ENCODE data around the gene AMER3. TPM values are rescaled to one million over a fixed set of nuclear protein-coding genes. Genes with fewer than 3 reads are reported as not detected.

The AMER3 gene
- total and polyA plus RNA-seq, 2 donors from 2014 or later, result not detected

- H3K9ac ChIP-seq (ENCODE audit: low read length in 3 of 3), result no peak overlapping the region
- no peak for FAIRE-seq
- H3K4me3 ChIP-seq (ENCODE audit: low read length in 3 of 3), result no peak overlapping the region
- DNase-seq, result peak in 4 of 5 donors; percentile 80 to 89 (median 85)
- intact Hi-C loops (cut with DNase I), result loop anchor here (5.0 kb wide), 1 partner anchor 76 kb away; no protein-coding TSS in a partner anchor
- H3K9me3 ChIP-seq (ENCODE audit: control insufficient read depth in 2 of 3, insufficient read depth in 1 of 3, low read length in 3 of 3), result no peaks in the 10 kb centered on the region
- no peak for TF ChIP-seq CTCF (IDR thresholded peaks at IDR 0.05; ENCODE audit: borderline replicate concordance, extremely low read depth, insufficient read depth)
- no peaks in the 10 kb centered on the region for H3K27me3 ChIP-seq (ENCODE audit: control insufficient read depth, insufficient read depth, low read length)
- H3K36me3 ChIP-seq (ENCODE audit: control insufficient read depth in 2 of 3, insufficient read depth in 3 of 3, low read length in 3 of 3), result no peaks in the 10 kb centered on the region
- no peak overlapping the region for H3K27ac ChIP-seq (ENCODE audit: low read depth in 2 of 2, low read length in 2 of 2)
- H3K4me1 ChIP-seq (ENCODE audit: control insufficient read depth in 2 of 3, insufficient read depth in 2 of 3, low read depth in 1 of 3, low read length in 3 of 3), result peaks cover 0 to 6% (median 0%) of the 10 kb centered on the region in 3 donors
Measured at GRCh38 chr2:130796290-130796689, 41.0 kb downstream of the AMER3 start.

GRCh38 chr2:130797493-130798435, 42.4 kb downstream of the AMER3 start:
- Histone ChIP-seq H3K36me3 (ENCODE audit: control insufficient read depth in 2 of 3, insufficient read depth in 3 of 3, low read length in 3 of 3) (no peaks in the 10 kb centered on the region), H3K4me1 (ENCODE audit: control insufficient read depth in 2 of 3, insufficient read depth in 2 of 3, low read depth in 1 of 3, low read length in 3 of 3) (peaks cover 0 to 6% (median 0%) of the 10 kb centered on the region in 3 donors), H3K27me3 (ENCODE audit: control insufficient read depth, insufficient read depth, low read length) (no peaks in the 10 kb centered on the region), H3K4me3 (ENCODE audit: low read length in 3 of 3) (peak overlapping the region; percentile 54 to 74 (median 72)), H3K27ac (ENCODE audit: low read depth in 2 of 2, low read length in 2 of 2) (peak overlapping the region; percentile 77 to 90), H3K9ac (ENCODE audit: low read length in 3 of 3) (peak overlapping the region; percentile 30 to 89 (median 71)), H3K9me3 (ENCODE audit: control insufficient read depth in 2 of 3, insufficient read depth in 1 of 3, low read length in 3 of 3) (no peaks in the 10 kb centered on the region)
- intact Hi-C loops (cut with DNase I), result loop anchor here (5.0 kb wide), 1 partner anchor 75 kb away; no protein-coding TSS in a partner anchor
- FAIRE-seq (no peak), DNase-seq (peak; percentile 92 to 96 (median 95))
- peak; percentile 87 for TF ChIP-seq CTCF (IDR thresholded peaks at IDR 0.05; ENCODE audit: borderline replicate concordance, extremely low read depth, insufficient read depth)

- no peaks in the 10 kb centered on the region for H3K36me3 ChIP-seq (ENCODE audit: control insufficient read depth in 2 of 3, insufficient read depth in 3 of 3, low read length in 3 of 3)
- peak overlapping the region in 2 of 3 donors; percentile 58 to 64 for H3K9ac ChIP-seq (ENCODE audit: low read length in 3 of 3)
- no peak for FAIRE-seq
- H3K27me3 ChIP-seq (ENCODE audit: control insufficient read depth, insufficient read depth, low read length), result no peaks in the 10 kb centered on the region
- H3K4me3 ChIP-seq (ENCODE audit: low read length in 3 of 3), result peak overlapping the region; percentile 36 to 74 (median 72)
- H3K27ac ChIP-seq (ENCODE audit: low read depth in 2 of 2, low read length in 2 of 2), result peak overlapping the region in 1 of 2 donors; percentile 77
- H3K9me3 ChIP-seq (ENCODE audit: control insufficient read depth in 2 of 3, insufficient read depth in 1 of 3, low read length in 3 of 3), result no peaks in the 10 kb centered on the region
- DNase-seq, result peak; percentile 65 to 84 (median 71)
- no peak for TF ChIP-seq CTCF (IDR thresholded peaks at IDR 0.05; ENCODE audit: borderline replicate concordance, extremely low read depth, insufficient read depth)
- intact Hi-C loops (cut with DNase I), result loop anchor here (5.0 kb wide), 1 partner anchor 74 kb away; no protein-coding TSS in a partner anchor
- peaks cover 0 to 6% (median 0%) of the 10 kb centered on the region in 3 donors for H3K4me1 ChIP-seq (ENCODE audit: control insufficient read depth in 2 of 3, insufficient read depth in 2 of 3, low read depth in 1 of 3, low read length in 3 of 3)
Measured at GRCh38 chr2:130798472-130799218, 43.3 kb downstream of the AMER3 start.

Data from kidney (tissue), 14 donors.